ENCODE measurements around the gene TNS1. TPM values are rescaled to one million over a fixed set of nuclear protein-coding genes. Genes with fewer than 3 reads are reported as not detected.
"Not testable (repeated sequence)": the region's sequence is repeated elsewhere in the genome, so short reads cannot be mapped to it uniquely, and the experiment has no call there.

TNS1 gene
- total RNA-seq, 2 donors from 2014 or later, result 0.29 to 2.1 TPM

DNA sequence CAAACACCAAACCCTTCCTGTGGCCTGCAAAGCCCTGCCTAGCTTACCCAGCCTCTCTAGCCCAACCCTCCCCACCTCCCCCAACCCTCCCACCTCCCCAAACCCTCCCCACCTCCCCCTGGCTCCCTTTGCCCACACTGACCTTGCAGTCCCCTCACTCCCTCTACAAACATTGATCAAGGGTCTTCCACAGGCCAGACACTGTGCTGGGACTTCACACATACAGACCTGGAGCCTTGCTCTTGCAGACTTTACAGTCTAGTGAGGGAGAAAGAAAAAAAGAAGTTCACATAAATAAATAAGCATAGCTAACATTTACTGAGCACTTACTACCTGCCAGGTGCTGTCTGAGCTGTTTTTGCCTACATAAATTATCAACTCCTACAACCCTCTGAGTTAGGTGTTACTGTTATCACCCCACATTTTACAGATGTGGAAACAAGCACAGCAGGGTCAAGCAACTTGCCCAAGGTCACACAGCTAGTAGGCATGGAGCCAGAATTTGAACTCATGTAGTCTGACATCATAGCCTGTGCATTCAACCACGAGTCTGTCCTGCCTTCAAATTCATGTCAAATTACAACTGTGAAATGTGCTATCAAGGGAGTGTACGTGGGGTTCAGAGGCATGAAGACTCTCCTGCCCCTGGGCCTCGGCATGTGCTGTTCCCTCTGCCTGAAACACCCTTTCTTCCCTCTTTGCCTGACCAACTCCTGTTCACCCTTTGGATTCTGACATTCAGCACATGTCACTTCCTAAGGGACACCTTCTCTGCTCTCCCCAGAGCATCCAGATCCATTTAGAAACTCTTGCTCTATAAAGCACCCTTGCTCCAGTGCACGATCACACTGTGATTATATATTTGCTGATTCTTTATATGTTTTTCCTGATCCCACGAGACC is 209.9 kb downstream of the TNS1 start:
- peaks cover 10 to 20% of the 10 kb centered on the region in 2 donors for H3K4me1 Mint-ChIP-seq (ENCODE audit: low read depth in 2 of 2)
- H3K4me3 Mint-ChIP-seq, result no peak overlapping the region
- H3K27ac Mint-ChIP-seq, result no peak overlapping the region
- H3K36me3 Mint-ChIP-seq, result no peaks in the 10 kb centered on the region
- H3K9me3 Mint-ChIP-seq, result no peaks in the 10 kb centered on the region
- H3K27me3 Mint-ChIP-seq, result peaks cover 0 to 7% of the 10 kb centered on the region in 2 donors
- no peak for ATAC-seq
- no peak for DNase-seq (ENCODE audit: low spot score)

DNA sequence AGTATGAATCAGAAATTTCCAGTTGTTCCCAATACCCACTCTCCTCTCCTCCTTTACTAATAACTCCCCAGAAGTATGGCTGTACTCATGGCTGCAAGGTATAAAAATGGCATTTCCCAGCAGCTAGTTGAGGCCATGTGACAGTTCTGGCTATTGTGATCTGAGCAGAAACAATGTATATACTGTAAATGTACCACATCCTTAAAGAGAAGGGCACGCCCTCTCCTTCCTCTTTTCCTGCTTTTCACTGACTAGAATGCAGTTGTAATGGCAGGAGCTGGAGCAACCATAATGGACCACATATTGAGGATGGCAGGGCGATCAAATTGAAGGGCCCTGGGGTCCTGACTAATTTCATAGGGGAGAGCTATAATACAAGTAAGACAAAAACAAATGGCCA is 211.2 kb downstream of the TNS1 start:
- Mint-ChIP-seq H3K36me3 (no peaks in the 10 kb centered on the region), H3K4me1 (ENCODE audit: low read depth in 2 of 2) (peaks cover 10 to 23% of the 10 kb centered on the region in 2 donors), H3K27ac (no peak overlapping the region), H3K4me3 (no peak overlapping the region), H3K27me3 (peaks cover 0 to 7% of the 10 kb centered on the region in 2 donors), H3K9me3 (no peaks in the 10 kb centered on the region)
- DNase-seq (ENCODE audit: low spot score) (no peak), ATAC-seq (no peak)

DNA sequence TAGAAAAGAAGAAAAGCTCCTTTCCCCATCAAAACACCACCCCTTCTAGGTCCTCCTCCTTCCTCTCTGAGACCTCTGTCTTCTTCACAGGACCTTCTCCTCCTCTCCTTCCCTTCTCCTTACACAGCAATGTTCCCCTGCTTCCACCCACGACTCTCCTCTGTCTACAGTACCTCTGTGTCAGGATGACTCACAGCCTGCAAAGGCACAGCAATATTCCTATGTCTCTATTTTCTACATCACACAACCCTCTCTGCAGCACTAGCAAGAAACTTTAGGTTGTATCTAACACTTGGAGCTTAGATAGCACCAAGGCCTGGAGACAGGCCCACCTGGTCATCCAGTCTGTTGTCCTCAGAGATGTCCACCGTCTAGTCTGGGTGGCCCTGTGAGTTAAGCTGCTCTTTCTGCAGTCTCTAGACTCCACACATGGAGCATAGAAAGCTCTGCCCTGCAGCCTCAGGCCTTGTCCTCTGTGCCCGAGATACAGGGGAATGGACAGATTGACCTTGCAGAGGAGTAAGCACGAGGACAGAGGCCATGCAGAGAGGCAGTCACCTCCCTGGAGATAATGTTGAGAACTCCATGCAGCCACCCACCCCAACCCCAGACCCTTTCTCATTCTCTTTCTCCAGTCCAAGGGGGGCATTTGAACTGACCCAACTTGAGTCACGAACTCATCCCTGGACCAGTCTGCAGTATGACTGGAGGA is 212.0 kb downstream of the TNS1 start:
- Mint-ChIP-seq H3K4me3 (peak overlapping the region; percentile 39), H3K36me3 (no peaks in the 10 kb centered on the region), H3K27me3 (peaks cover 0 to 7% of the 10 kb centered on the region in 2 donors), H3K9me3 (no peaks in the 10 kb centered on the region), H3K4me1 (ENCODE audit: low read depth in 2 of 2) (peaks cover 13 to 28% of the 10 kb centered on the region in 2 donors), H3K27ac (peak overlapping the region; percentile 2 to 81)
- ATAC-seq, result no peak
- no peak for DNase-seq (ENCODE audit: low spot score)

DNA sequence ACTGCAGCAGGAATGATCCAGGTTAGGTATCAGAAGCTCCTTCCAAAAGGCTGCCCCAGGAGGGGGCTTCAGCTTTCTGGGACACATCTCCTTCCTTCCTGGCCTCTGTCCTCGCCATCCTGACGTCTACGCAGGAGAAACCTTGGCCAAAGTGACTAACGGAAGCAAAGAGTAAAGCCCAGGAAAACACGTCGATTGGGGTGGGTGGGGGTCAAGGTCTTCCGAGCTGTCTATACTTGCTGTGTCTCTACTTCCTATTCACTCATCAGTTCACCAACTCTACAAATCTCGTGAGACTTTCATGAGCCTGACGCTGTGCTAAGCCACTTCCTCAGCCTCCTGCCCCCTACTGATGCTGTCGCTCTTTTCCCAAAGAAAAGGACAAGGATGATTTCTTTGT is 212.6 kb downstream of the TNS1 start:
- H3K27ac Mint-ChIP-seq, result peak overlapping the region; percentile 2 to 81
- peaks cover 0 to 7% of the 10 kb centered on the region in 2 donors for H3K27me3 Mint-ChIP-seq
- ATAC-seq, result peak in 1 of 2 donors; percentile 55
- H3K4me1 Mint-ChIP-seq (ENCODE audit: low read depth in 2 of 2), result peaks cover 14 to 31% of the 10 kb centered on the region in 2 donors
- peak overlapping the region; percentile 39 for H3K4me3 Mint-ChIP-seq
- H3K36me3 Mint-ChIP-seq, result no peaks in the 10 kb centered on the region
- DNase-seq (ENCODE audit: low spot score), result no peak
- H3K9me3 Mint-ChIP-seq, result no peaks in the 10 kb centered on the region

DNA sequence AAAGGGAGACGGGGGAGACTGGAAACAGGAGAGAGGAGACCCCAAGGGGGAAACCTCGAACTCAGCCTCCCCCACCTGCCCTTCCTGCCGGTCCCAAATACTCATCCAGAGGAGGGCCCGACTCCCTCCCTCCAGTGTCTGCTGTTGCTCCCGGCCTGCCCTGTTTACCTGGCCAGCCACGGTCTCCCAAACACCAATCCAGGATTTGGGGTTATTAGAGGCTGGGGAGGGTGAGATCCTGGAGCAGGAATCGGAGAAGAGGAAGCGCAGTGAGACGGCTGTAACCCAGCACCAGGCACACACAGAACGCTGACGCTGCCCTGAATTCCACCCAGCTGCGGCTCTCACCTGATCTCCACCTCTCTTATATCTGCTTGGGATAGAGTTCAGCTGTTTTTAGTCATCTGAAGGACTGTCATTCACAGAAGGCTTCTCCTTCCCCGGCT is 213.0 kb downstream of the TNS1 start:
- Mint-ChIP-seq H3K36me3 (no peaks in the 10 kb centered on the region), H3K4me1 (ENCODE audit: low read depth in 2 of 2) (peaks cover 14 to 32% of the 10 kb centered on the region in 2 donors), H3K27me3 (peaks cover 0 to 7% of the 10 kb centered on the region in 2 donors), H3K27ac (peak overlapping the region; percentile 2 to 81), H3K4me3 (peak overlapping the region; percentile 39), H3K9me3 (no peaks in the 10 kb centered on the region)
- ATAC-seq, result no peak
- DNase-seq (ENCODE audit: low spot score), result no peak

DNA sequence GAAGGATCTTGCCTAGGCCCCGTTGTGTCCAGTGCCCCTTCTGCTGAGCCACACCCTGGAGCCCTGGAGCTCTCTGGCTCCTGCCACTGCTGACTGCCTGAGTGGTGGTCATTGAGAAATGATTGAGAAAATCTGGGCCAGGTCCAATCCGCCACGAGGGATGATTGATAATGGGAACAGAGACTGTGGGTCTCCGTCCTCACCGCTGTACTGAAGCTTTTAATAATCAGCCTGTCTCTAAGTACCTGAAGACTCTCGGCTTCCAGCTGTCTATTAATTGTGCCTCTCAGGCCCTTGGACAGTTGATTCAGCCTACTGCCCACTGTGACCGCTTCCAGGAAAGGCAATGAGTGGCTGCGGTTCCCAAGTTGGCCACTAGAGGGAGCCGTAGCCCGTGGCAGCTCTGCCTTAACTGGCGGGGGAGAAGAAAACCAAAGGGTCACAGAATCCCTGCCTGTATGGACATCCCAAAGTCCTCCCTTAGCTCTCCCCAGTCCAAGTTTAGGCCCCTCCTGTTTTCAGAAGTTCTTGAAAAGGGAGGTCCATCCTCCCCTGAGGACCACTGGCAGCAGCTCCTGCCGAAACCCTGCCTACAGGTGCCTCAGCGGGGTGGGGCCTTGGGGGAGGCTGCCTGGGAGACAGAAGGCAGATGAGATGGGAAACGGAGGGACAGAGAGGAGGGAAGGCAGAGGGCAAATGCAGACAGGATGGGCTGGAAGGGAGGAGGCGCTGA is 213.6 kb downstream of the TNS1 start:
- Mint-ChIP-seq H3K36me3 (no peaks in the 10 kb centered on the region), H3K27ac (peak overlapping the region in 1 of 2 donors; percentile 81)

DNA sequence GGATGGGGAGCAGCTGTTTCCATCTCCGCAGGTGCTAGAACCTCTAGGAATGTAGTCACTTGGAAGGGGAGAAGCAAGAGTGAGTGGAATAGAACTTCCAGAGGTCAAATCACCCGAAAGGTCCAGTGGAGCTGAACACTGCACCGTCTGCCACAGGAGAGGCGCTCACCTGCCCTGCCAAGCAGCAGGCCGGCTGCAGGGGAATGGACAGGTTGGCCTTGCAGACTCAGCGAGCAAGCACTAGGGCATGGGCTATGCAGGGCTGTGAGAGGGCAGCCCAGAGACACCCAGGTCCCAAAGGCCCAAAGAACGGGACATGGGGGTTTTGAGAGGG is 214.2 kb downstream of the TNS1 start:
- peaks cover 14 to 32% of the 10 kb centered on the region in 2 donors for H3K4me1 Mint-ChIP-seq (ENCODE audit: low read depth in 2 of 2)
- H3K36me3 Mint-ChIP-seq, result no peaks in the 10 kb centered on the region

More for the DNA sequence above, 213.6 kb downstream of the TNS1 start:
- DNase-seq (ENCODE audit: low spot score) (peak; percentile 77), ATAC-seq (peak; percentile 48 to 66)
- Mint-ChIP-seq H3K9me3 (no peaks in the 10 kb centered on the region), H3K4me1 (ENCODE audit: low read depth in 2 of 2) (peaks cover 14 to 32% of the 10 kb centered on the region in 2 donors), H3K27me3 (peaks cover 0 to 13% of the 10 kb centered on the region in 2 donors), H3K4me3 (peak overlapping the region; percentile 39)

DNA sequence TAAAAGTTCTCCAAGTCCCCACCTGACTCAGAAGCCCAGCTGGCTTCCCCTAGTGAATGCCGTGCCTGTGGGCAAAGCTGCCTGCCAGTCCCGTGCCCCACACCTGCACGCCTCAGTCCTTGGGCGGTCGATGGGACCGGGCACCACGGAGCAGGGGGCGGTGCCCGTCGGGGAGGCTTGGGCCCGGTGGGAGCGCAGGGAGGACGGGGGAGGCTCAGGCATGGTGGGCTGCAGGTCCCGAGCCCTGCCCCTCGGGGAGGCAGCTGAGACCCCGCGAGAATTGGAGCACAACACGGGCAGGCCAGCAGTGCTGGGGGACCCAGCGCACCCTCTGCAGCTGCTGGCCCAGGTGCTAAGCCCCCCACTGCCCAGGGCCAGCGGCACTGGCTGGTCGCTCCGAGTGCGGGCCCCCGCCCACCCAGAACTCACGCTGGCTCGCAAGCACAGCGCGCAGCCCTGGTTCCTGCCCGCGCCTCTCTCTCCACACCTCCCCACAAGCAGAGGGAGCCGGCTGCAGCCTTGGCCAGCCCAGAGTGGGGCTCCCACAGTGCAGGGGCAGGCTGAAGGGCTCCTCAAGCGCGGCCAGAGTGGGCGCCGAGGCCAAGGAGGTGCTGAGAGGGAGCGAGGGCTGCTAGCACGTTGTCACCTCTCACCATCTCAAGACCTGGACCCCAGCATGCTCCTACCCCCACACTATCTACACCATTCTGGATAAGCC is 215.5 kb downstream of the TNS1 start:
- H3K4me1 Mint-ChIP-seq (ENCODE audit: low read depth in 2 of 2), result peaks cover 14 to 32% of the 10 kb centered on the region in 2 donors
- H3K9me3 Mint-ChIP-seq, result no peaks in the 10 kb centered on the region
- peaks cover 4% of the 10 kb centered on the region for H3K36me3 Mint-ChIP-seq
- no peak overlapping the region for H3K27ac Mint-ChIP-seq
- peaks cover 0 to 15% of the 10 kb centered on the region in 2 donors for H3K27me3 Mint-ChIP-seq
- DNase-seq (ENCODE audit: low spot score) (no peak), ATAC-seq (no peak)
- no peak overlapping the region for H3K4me3 Mint-ChIP-seq

More for the DNA sequence above, 214.2 kb downstream of the TNS1 start:
- Mint-ChIP-seq H3K27me3 (peaks cover 0 to 15% of the 10 kb centered on the region in 2 donors), H3K27ac (no peak overlapping the region), H3K9me3 (no peaks in the 10 kb centered on the region), H3K4me3 (no peak overlapping the region)
- DNase-seq (ENCODE audit: low spot score) (no peak), ATAC-seq (no peak)

DNA sequence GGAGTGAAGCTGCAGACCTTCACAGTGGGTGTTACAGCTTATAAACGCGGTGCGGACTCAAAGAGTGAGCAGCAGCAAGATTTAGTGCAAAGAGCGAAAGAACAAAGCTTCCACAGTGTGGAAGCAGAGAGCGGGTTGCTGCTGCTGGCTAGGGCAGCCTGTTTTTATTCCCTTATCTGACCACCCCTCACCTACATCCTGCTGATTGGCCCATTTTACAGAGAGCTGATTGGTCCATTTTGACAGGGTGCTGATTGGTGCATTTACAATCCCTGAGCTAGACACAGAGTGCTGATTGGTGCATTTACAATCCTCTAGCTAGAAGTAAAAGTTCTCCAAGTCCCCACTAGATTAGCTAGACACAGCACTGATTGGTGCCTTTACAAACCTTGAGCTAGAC is 216.2 kb downstream of the TNS1 start:
- not testable (repeated sequence) for H3K27ac Mint-ChIP-seq; DNase-seq (ENCODE audit: low spot score); ATAC-seq; H3K9me3 Mint-ChIP-seq; H3K36me3 Mint-ChIP-seq; H3K4me3 Mint-ChIP-seq
- peaks cover 0 to 15% of the 10 kb centered on the region in 2 donors for H3K27me3 Mint-ChIP-seq
- H3K4me1 Mint-ChIP-seq (ENCODE audit: low read depth in 2 of 2), result peaks cover 14 to 30% of the 10 kb centered on the region in 2 donors

DNA sequence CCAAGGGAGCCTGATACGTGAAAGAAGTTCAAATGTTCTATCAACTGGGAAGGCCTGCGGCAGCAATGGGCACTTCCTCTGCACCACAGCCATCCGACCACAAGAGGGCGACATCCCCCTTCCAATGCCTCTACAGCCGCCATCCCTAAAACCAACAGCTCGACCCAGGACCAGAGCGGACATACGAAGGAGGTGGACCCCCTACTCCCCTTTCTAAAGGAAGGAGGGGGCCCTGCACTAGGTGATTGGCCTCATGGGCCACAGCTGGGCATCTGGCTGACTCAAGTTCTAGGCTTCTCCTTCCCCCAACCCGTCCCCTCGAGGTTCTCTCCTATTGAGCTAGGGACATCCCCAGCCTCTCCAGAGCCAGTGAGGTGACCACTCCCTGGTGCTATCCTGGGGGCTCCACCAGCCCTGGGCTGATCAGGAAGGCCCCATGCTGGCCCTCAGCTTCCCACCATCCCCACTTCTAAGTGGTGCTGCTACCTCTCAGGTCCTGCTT is 217.2 kb downstream of the TNS1 start:
- Mint-ChIP-seq H3K4me1 (ENCODE audit: low read depth in 2 of 2) (peaks cover 11 to 25% of the 10 kb centered on the region in 2 donors), H3K9me3 (no peaks in the 10 kb centered on the region), H3K36me3 (peaks cover 4% of the 10 kb centered on the region), H3K4me3 (no peak overlapping the region), H3K27ac (no peak overlapping the region), H3K27me3 (peaks cover 0 to 11% of the 10 kb centered on the region in 2 donors)
- ATAC-seq (peak; percentile 63 to 83), DNase-seq (ENCODE audit: low spot score) (no peak)

DNA sequence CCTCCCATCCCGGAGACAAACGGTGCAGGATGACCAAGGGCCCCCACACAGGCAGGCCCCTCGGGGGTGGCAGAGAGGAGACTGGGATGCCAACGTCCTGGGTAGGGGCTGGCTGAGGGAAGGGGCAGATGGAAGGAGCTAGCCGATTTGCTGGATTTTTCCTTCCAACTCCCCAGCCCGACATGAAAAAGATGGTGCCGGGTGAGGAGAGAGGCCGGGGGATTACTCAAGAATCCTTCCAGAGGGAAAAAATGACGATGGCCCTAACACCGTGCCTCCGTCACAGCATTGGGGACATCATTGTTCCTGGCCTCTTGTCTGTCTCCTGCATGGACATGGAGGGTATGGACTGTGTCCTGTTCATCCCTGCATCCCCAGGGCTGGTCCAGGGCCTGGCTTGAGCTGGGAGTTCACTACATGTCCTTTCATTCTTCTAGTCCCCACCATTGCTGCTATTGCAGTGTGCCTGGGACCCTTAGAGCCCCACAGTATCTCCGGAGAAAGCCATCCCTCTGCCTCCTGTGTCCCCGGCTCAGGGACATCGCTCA is 217.7 kb downstream of the TNS1 start:
- Mint-ChIP-seq H3K4me1 (ENCODE audit: low read depth in 2 of 2) (peaks cover 6 to 20% of the 10 kb centered on the region in 2 donors), H3K9me3 (no peaks in the 10 kb centered on the region), H3K4me3 (no peak overlapping the region), H3K27me3 (peaks cover 0 to 7% of the 10 kb centered on the region in 2 donors), H3K27ac (no peak overlapping the region), H3K36me3 (peaks cover 4% of the 10 kb centered on the region)
- DNase-seq (ENCODE audit: low spot score), result no peak
- ATAC-seq, result peak; percentile 14 to 34

DNA sequence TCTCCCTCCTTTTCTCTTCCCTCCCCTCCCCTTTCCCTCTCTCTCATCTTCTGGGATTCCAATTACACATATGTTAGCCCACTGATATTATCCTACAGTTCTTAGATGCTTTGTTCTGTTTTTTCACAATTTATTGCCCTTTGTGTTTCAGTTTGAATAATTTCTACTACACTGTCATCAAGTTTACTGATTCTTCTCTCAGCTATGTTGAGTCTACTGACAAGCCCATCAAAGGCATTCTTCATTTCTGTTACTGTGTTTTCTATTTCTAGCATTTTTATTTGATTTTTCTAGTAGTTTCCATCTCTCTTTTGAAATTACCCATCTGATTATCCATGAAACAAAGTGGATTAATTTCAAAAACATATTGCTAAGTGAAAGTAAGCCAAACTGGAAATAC is 219.6 kb downstream of the TNS1 start:
- ATAC-seq, result no peak
- Mint-ChIP-seq H3K4me1 (ENCODE audit: low read depth in 2 of 2) (peaks cover 4 to 14% of the 10 kb centered on the region in 2 donors), H3K36me3 (peaks cover 4% of the 10 kb centered on the region), H3K9me3 (no peaks in the 10 kb centered on the region), H3K27ac (no peak overlapping the region), H3K4me3 (no peak overlapping the region), H3K27me3 (peaks cover 0 to 12% of the 10 kb centered on the region in 2 donors)
- DNase-seq (ENCODE audit: low spot score), result no peak
